ENCODE data around the gene MYBBP1A. TPM values are rescaled to one million over a fixed set of nuclear protein-coding genes. Genes with fewer than 3 reads are reported as not detected.
"Not testable (repeated sequence)": the region's sequence is repeated elsewhere in the genome, so short reads cannot be mapped to it uniquely, and the experiment has no call there.

The MYBBP1A gene
- total RNA-seq, 1 experiment from 2014 or later = 174 TPM

DNA sequence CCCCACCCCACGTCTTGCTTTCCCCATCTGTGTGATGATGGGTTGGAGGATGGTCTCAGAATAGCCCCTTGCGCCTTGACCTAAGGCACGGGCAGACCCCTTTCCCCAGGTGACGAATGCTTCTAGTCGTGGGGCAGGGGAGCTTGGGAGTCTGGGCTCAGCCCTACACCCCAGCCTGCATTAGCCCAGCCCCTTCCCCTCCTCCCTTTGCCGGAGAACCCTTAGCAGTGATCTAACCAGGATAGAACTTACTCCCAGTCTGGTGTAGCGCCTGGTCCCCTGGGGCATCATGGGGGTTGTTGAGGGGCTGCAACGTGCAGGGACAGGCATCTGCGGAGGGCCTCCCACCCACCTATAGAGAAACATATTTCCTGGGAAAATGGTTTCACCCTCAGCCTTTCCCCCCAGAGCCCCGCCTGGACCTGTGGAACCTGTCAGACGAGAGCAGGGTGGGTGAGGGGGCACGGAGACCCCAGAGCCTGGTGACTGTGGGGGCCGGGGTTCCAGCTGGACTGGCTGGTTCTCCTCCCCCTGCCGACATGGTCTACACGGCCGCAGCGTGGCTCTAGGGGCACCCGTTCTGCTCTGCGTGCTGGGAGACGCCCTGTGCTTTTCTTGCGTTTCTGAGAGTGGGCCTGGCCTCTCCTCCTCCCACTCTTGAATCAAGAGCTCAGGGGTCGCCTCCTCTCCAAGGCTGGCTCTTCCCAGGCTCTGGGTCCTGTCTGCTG, 33.9 kb upstream of the MYBBP1A start:
- DNase-seq (ENCODE audit: low read depth) = no peak

DNA sequence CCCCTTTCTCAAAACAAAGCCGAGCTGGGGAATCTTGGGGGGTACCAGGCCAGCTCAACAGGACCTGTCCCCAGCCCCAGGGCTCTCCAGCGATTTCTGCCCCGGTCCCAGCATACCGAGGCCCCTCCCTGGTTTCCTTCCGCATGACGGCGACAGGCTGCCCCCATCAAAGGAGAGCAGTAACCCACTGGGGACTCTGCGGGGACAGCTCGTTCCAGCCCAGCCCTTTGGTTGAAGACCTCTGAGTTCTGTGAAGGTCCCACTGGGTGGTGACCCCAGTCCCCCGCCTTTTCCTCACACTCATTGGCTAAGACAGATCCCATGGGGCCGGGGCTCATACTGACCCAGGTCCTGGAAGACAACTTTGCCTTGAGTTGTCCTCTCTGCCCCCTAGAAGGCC, 33.2 kb upstream of the MYBBP1A start:
- no peak for DNase-seq (ENCODE audit: low read depth)

DNA sequence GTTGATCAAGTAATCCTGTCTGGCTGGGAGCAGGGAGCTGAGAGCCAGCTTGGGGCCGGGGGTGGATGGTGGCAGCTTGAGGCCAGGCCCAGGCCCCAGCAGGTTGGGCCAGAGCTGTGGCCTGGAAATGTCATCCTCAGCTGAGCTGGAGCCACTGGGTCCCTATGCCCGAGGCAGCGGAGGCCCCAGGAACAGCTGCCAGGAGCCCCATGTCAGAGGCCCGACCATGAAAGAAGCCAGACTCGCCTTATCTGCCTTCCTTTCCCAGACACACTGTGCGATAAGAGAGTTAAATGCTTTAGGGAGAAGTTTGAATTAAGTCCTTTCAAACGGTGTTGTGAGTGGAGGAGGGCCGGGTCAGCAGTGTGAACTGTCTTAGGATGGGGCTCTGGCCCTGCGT, 32.6 kb upstream of the MYBBP1A start:
- DNase-seq (ENCODE audit: low read depth) = no peak

DNA sequence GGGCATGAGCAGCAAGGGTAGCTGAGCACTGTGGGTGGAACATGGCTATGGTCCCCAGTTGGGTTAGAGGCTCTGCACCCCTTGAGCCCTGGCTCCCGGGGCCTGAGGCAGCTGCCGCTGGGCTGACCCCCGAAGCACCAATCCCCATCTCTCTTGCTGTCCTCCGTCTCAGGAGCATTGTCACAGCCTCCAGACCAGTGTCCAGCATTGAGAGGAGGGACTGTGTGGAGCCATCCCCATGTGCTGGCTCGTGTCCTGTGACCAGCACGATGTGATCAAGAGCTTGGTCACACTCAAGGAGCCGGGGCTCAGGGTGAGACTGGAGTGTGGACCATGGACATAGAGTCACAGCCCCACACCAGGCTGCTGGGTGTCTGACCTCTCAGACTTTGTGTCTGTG, 32.0 kb upstream of the MYBBP1A start:
- DNase-seq (ENCODE audit: low read depth) = no peak

DNA sequence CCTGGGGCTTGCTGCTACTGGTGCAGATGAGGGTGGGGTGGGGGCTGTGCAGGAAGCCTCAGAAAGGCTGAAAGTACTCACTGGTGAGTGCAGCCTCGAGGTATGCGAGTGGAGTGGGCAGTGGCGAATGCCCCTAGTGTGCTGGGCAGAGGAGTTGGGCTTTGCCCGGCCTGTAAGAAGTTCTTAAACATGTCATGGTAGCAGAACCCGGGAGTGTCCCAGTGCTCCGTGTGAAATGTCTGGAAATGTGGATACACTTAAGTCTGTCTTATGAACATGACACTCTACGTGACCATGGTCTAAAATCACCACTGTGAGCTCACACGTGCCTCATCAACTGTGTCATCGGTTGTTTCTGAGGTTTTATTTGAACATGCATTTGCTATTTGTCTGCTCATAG, 30.9 kb upstream of the MYBBP1A start:
- DNase-seq (ENCODE audit: low read depth) = no peak

DNA sequence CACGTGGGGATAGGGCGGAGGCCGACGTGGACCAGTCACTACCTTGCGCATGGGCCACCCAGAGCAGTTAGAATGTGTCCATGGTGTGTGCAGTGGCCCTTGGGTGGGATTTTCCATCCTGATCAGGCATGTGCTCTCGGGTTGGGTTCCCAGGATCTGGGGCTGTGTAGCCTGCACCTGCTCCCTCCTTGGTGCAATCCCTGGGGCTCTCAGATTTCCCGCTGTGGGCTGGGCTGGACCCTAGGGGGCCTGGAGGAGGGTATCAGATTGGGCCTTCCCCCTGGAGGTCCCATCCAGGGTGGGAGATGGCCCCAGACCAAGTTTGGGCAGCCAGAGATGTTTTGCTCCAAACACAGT, 30.4 kb upstream of the MYBBP1A start:
- no peak for DNase-seq (ENCODE audit: low read depth)

DNA sequence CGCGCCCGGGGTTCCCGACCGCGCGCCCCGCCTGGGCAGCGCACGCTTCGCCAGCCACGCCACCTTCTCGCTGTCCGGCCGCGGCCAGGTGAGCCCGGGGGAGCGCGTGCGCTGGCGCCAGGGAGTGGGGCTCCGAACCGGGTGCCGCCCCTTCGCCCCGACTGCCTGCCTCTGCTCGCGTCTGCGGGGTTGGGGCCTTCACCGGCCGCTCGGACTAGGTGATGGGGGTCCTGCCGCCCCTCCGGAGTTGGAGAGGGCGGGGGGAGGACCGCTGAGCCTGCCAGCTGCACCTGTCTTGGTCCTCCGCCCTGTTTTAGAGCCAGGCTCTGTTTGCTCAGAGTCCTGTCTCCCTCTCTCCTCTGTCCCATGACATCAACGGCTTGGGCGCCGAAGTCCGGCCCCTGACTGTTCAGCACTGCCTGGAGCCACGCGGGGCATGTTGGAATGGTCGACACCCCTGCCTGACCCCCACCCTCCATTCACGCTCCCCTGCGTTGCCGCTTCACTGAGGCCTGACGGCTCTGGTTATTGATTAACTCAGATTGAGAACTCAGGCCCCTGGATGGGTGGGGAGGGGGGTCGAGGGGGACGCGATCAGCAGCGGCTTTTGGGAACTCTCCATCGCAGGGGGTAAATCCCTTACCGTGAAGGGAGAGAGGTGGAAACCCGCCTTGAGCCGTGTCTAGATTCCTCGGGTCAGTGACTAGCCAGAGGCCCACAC, 29.9 kb upstream of the MYBBP1A start:
- no peak for DNase-seq (ENCODE audit: low read depth)

DNA sequence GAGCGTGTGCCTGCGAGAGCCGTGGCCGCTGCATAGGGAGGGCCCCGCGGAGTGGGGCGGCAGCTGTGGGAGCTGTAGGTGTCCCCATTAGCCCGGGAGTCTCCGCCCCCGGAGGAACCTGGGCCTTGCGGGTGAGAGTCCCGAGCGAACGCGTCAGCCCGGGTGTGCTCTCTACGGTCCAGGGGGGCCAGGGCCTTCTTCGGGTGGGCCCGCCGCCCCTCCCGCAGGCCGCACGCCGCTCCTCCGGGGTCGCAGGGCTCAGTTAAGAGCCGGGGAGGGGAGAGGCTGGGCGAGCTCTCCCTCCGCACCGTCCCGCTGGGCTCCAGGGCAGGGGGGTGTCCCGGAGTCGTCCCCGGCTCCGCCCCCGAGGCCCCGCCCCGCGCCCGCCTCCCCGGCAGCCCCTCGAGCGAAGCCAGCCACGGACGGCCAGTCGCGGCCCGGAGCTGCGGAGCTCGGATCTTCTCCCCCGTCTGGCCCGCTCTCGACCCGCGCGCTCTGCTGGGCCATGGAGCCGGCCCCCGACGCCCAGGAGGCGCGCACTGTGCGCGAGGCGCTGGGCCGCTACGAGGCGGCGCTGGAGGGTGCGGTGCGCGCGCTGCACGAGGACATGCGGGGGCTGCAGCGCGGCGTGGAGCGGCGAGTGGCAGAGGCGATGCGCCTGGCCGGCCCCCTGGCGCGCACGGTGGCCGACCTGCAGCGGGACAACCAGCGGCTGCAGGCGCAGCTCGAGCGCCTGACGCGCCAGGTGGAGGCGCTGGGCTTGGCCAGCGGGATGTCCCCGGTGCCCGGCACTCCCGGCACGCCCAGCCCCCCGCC, 29.1 kb upstream of the MYBBP1A start, which contains the start of gene SMTNL2:
Gene SMTNL2, plus strand, starts transcription at position 429 of the 816 bp plus-strand sequence. Its CDS starts 77 bp downstream, at position 506.
- DNase-seq (ENCODE audit: low read depth) = no peak

DNA sequence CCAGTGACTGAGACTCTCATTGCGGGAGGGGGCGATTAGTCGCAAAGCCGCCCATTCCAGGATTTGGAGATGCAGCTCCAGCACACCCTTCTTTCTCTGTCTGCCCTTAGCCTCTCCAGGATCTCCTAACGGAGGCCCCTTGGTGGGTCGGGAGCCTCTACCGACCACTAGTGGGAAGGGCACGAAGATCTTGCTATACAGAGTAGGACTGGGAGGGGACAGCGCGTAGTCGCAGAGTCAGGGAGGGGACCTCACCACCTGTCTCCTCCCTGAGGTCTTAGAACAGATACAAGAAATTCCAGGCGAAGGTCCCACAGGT, 28.6 kb upstream of the MYBBP1A start:
- peak; percentile 36 for DNase-seq (ENCODE audit: low read depth)

DNA sequence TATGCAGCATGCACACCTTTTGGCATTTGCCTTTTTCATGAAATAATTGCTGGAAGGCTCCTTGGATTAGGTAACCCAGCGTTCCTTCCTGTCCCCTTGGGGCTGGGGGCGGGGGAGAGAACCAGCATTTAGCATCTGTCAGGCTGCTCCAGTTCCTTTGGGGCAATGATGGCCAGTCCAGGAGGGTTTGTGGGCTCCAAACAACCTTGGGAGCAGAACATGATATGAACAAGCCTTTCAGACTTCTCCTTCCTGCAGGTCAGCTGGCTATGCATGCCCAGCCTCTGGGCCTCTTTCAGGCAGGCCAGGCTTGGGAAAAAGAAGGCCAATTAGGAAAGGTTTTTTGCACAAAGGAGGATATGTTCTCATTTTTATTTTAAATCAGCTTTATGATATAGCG, 28.0 kb upstream of the MYBBP1A start:
- DNase-seq (ENCODE audit: low read depth) = no peak

DNA sequence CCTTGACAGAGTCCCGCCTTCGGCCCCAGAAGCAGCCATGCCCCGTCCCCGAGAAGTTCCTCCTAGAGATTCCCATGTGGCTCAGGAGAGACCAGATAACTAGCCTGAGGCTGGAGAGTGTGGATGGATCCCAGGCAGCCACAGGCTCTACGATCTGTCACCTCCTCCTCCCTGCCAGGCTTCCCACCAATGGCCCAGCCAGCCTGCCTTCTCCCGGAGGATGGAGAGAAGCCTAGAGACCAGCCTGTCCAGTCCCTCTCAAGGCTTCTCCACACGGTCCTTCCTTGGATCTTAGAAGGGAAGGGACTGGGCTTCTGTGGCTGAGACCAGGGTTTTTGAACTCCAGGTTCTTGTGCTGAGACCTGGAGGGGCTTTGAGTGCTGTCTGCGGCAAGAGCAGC, 27.5 kb upstream of the MYBBP1A start:
- DNase-seq (ENCODE audit: low read depth) = no peak

DNA sequence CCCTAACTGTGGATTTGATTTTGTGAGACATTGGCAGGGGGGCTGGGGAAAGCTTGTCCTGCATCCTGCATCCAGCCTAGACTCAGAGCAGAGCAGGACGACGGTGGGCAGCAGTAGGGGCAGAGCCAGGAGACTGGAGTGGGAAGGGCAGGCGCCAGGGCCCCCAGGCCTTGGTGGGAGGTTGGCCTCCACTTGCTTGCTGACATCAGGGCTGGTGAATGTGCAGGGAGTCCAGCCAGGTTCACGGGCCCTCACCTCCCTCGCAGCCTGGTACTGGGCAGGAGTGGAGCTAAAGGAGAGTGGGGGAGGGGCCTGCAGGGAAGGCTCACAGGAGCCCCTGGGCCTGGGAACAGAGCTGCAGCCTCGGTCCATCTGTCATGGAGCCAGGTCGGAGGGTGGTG, 26.9 kb upstream of the MYBBP1A start:
- DNase-seq (ENCODE audit: low read depth) = no peak

DNA sequence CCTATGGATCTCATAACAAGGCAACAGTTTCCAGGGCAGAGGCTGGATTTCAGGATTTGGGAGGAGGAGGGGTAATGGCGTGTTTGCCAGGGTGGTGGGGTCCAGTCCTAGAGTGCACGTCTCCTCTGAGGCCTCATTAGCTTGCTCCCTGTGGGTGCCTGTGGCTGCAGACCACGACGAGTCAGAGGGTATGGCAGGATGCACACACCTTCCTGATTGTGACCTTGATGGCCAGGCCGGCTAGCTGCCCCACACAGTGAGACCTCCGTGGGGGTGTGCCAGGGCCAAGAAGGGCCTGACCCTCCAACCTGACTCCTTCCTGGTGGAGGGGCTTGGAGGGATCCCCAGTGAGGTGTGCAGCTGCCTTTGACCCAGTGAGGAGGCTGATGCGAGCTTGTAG, 25.1 kb upstream of the MYBBP1A start:
- DNase-seq (ENCODE audit: low read depth) = no peak

DNA sequence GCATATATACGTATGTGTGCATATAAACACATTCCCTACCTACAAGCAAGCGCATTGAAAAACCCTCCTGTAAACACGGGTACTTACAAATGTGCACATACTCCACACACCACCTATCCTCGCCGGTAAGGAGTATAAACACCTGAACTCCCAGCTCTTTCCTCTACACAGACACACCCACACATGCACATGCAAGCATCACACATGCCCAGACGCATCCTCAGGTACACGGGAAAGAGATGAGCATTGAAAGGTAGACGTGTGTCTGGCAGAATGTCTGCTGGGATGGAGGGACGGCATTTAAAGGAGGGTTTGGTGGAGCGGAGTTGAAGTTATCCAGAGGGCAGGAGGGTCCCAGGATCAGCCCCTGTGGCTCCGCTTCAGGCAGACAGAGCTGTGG, 24.5 kb upstream of the MYBBP1A start:
- no peak for DNase-seq (ENCODE audit: low read depth)

DNA sequence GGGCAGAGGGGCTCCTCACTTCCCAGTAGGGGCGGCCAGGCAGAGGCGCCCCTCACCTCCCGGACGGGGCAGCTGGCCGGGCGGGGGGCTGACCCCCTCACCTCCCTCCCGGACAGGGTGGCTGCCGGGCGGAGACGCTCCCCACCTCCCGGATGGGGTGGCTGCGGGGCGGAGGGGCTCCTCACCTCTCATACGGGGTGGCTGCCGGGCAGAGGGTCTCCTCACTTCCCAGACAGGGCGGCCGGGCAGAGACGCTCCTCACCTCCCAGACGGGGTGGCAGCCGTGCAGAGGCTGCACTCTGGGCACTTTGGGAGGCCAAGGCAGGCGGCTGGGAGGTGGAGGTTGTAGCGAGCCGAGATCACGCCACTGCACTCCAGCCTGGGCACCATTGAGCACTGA, 23.2 kb upstream of the MYBBP1A start:
- DNase-seq (ENCODE audit: low read depth) = not testable (repeated sequence)

DNA sequence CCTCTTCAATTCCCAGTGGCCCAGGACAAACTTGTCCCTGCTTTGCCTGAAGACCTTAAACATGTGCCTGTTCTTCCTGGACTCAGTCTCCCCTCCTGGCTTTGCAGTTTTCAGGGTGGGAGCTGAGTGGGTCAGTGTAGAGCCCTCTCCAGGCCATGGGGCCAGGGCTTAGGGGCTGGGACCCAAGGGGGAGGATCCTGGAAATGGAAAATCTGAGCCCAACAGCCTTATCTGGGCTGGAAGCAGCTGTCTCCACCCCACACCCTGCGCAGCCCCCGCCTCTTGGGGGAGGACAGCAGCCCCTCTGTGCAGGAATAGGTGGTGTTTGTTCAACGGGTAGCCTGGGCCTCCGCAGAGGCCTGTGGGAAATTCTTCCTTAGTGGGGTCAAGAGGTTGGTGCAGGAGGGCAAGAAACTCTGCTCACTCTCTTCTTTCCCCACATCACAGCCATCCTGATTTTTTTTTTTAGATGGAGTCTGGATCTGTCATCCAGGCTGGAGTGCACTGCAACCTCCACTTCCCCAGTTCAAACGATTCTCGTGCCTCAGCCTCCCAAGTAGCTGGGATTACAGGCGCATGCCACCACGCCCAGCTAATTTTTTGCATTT, 22.3 kb upstream of the MYBBP1A start:
- no peak for DNase-seq (ENCODE audit: low read depth)

DNA sequence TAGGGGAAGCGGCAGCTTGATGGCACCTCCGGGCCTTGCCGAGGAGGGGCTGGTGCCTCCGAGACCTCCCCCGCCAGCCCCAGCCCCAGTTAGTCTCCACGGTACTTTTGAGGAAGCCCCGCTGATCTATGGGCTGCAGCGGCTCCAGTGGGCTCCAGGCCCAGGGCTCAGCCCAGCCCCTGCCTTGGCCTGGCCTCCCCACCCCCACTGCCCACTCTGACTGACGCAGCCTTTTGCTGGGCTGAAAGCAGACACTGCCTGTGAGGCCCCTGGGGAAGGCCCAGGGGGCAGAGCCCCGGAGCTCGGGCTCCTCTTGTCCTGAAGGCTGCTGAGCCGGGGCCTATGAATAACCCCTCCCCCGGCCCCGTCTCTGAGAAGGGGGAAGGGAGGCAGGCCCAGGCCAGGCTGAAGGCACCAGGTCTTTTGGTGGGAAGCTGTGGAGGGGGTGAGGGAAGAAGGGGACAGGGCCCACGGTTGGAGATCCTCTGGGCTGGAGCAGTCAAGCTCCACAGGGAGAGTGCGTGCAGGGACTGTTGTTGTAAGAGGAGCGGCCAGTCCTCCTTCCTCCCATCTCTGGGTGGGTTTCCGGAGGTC, 21.6 kb upstream of the MYBBP1A start:
- DNase-seq (ENCODE audit: low read depth) = no peak

DNA sequence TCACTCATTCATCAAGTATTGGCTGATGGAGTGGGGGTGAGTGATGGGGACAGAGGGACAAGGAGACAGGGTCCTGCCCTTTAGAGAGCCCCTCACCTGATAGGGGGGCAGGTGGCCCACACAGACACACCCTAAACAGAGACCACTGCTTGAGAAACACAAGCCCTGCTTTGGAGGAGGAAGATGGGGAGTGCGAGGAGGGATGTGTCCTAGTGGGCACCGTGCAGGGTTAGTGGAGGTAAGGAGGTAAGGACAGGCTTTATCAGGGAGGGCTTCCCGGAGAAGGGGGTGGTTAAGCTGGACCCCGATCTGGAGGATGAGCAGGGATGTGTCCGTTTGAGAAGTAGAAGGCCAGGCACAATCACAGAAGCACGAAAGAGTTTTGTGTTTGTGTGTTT, 21.0 kb upstream of the MYBBP1A start:
- DNase-seq (ENCODE audit: low read depth) = no peak

DNA sequence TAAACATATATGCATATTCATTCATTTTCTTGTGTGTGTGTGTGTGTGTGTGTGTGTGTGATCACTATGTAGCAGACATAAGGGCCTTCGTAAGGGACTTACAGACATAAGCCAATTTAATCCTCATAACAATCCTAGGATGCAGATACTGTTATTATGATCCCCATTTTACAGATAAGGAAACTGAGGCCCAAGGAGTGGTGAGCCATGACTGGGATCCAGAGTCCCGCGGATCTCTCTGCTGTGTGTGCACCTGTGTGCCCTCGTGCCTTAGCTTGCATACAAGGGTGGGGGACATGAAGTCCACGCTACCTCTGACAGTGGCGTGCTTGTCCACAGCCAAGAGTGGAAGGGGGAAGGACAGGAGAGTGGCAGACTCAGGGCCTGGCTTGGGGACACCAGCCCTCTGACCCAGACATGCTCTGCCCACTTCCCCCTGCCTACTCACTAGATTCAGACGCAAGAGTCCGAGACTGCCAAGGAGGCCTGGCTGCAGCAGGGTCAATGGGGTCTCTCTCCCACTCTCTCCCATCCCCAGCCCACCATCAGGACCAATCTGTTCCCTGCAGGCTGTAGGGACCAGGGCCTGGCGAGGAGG, 19.4 kb upstream of the MYBBP1A start:
- DNase-seq (ENCODE audit: low read depth) = no peak

DNA sequence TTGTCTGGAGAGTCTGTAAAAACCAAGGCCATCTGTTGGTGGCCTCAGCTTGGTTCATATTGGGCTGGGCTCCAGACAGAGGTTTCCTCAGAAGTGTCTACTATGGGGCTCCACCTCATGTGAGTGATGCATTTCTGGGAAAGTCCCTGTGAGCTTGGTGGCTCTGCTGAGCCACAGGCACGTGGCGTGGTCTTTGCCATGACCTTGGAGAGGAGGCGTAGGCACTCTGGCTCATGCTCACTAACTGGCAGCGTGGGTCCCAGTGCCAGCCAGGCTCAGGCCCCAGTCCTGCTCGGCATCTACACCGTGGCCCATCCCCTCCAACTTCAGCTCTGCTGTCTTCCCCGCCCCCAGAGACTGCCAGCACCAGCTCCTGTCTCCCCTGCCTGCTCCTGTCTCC, 18.5 kb upstream of the MYBBP1A start:
- peak; percentile 68 for DNase-seq (ENCODE audit: low read depth)

DNA sequence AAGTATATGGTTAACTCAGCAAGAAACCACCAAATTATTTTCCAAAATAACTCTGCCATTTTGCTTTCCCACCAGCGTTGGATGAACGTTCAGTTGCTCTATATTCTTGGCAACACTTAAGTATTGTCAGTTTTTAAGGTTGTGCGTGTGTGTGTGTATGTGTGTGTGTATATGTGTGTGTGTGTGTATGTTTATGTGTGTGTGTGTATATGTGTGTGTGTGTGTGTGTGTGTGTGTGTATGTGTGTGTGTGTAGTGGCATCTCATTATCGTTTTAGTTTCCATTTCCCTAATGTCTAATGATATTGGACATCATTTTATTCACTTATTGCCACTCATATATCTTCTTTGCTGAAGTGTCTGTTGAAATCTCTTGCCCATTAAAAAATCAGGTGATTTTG, 17.9 kb upstream of the MYBBP1A start:
- DNase-seq (ENCODE audit: low read depth) = no peak

DNA sequence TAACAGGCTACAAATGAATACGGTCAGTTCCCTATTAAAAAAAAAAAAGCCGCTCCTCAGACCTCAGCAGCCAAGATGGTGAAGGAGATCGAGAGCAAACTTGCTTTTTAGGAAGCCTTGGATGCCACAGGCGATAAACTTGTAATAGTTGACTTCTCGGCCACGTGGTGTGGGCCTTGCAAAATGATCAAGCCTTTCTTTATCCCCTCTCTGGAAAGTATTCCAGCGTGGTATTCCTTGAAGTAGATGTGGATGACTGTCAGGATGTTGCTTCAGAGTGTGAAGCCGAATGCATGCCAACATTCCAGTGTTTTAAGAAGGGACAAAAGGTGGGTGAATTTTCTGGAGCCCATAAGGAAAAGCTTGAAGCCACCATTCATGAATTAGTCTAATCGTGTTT, 16.9 kb upstream of the MYBBP1A start:
- no peak for DNase-seq (ENCODE audit: low read depth)

All from Daoy (cell line).